Measurements from ENCODE around the gene KCNQ5. TPM values are rescaled to one million over a fixed set of nuclear protein-coding genes. Genes with fewer than 3 reads are reported as not detected.

Gene KCNQ5
- total and polyA plus RNA-seq, 2 donors (not counting 1 experiment from before 2014, with no cell fraction given): 0.74 to 4.6 TPM

GRCh38 chr6:72905705-72906478, 284.0 kb downstream of the KCNQ5 start:
- no peak for DNase-seq (ENCODE audit: low read depth in 2 of 2)
- Histone ChIP-seq H3K9ac (ENCODE audit: insufficient read depth, low read length) (no peak overlapping the region), H3K27me3 (ENCODE audit: control insufficient read depth, insufficient read depth, low read length) (no peaks in the 10 kb centered on the region), H3K4me1 (ENCODE audit: control insufficient read depth, extremely low read depth, insufficient read depth, low read length) (no peaks in the 10 kb centered on the region), H2AFZ (ENCODE audit: low read length) (no peak overlapping the region), H3K79me2 (ENCODE audit: control insufficient read depth, insufficient read depth, low read length) (no peaks in the 10 kb centered on the region), H3K27ac (ENCODE audit: insufficient read depth, low read length) (no peak overlapping the region), H3K9me3 (ENCODE audit: control insufficient read depth, insufficient read depth, low read depth, low read length) (no peaks in the 10 kb centered on the region), H4K20me1 (ENCODE audit: control insufficient read depth, extremely low read depth, insufficient read depth, low read length) (no peaks in the 10 kb centered on the region), H3K36me3 (ENCODE audit: control insufficient read depth, insufficient read depth, low read length) (no peaks in the 10 kb centered on the region), H3K4me3 (replicated peaks in 1 of 4; ENCODE audit: control extremely low read depth in 1 of 4, insufficient read depth in 1 of 4, low read depth in 3 of 4, low read length in 4 of 4) (no peak overlapping the region), H3K4me2 (ENCODE audit: extremely low read depth, insufficient read depth, low read length) (no peak overlapping the region)
- TF ChIP-seq CTCF (conservative IDR thresholded peaks at IDR 0.05 in 1 of 2, IDR thresholded peaks at IDR 0.05 in 1 of 2; ENCODE audit: low read depth in 1 of 2, low read length in 2 of 2) (no peak), EZH2 (IDR thresholded peaks at IDR 0.05; ENCODE audit: low read length, missing control alignments) (no peak)

GRCh38 chr6:72911463-72912155, 289.7 kb downstream of the KCNQ5 start:
- Histone ChIP-seq H3K27me3 (ENCODE audit: control insufficient read depth, insufficient read depth, low read length) (no peaks in the 10 kb centered on the region), H4K20me1 (ENCODE audit: control insufficient read depth, extremely low read depth, insufficient read depth, low read length) (no peaks in the 10 kb centered on the region), H3K4me3 (replicated peaks in 1 of 4; ENCODE audit: control extremely low read depth in 1 of 4, insufficient read depth in 1 of 4, low read depth in 3 of 4, low read length in 4 of 4) (no peak overlapping the region), H3K4me1 (ENCODE audit: control insufficient read depth, extremely low read depth, insufficient read depth, low read length) (no peaks in the 10 kb centered on the region), H3K27ac (ENCODE audit: insufficient read depth, low read length) (no peak overlapping the region), H3K79me2 (ENCODE audit: control insufficient read depth, insufficient read depth, low read length) (no peaks in the 10 kb centered on the region), H3K9me3 (ENCODE audit: control insufficient read depth, insufficient read depth, low read depth, low read length) (no peaks in the 10 kb centered on the region), H3K4me2 (ENCODE audit: extremely low read depth, insufficient read depth, low read length) (no peak overlapping the region), H3K36me3 (ENCODE audit: control insufficient read depth, insufficient read depth, low read length) (no peaks in the 10 kb centered on the region), H3K9ac (ENCODE audit: insufficient read depth, low read length) (no peak overlapping the region), H2AFZ (ENCODE audit: low read length) (no peak overlapping the region)
- TF ChIP-seq CTCF (conservative IDR thresholded peaks at IDR 0.05 in 1 of 2, IDR thresholded peaks at IDR 0.05 in 1 of 2; ENCODE audit: low read depth in 1 of 2, low read length in 2 of 2) (no peak), EZH2 (IDR thresholded peaks at IDR 0.05; ENCODE audit: low read length, missing control alignments) (no peak)
- peak; percentile 55 to 64 for DNase-seq (ENCODE audit: low read depth in 2 of 2)

- DNase-seq (ENCODE audit: low read depth in 2 of 2): no peak
- H3K4me3 ChIP-seq (replicated peaks in 1 of 4; ENCODE audit: control extremely low read depth in 1 of 4, insufficient read depth in 1 of 4, low read depth in 3 of 4, low read length in 4 of 4): no peak overlapping the region
- no peak overlapping the region for H3K9ac ChIP-seq (ENCODE audit: insufficient read depth, low read length)
- no peak overlapping the region for H2AFZ ChIP-seq (ENCODE audit: low read length)
- H3K27me3 ChIP-seq (ENCODE audit: control insufficient read depth, insufficient read depth, low read length): no peaks in the 10 kb centered on the region
- no peaks in the 10 kb centered on the region for H3K4me1 ChIP-seq (ENCODE audit: control insufficient read depth, extremely low read depth, insufficient read depth, low read length)
- no peaks in the 10 kb centered on the region for H3K79me2 ChIP-seq (ENCODE audit: control insufficient read depth, insufficient read depth, low read length)
- no peaks in the 10 kb centered on the region for H4K20me1 ChIP-seq (ENCODE audit: control insufficient read depth, extremely low read depth, insufficient read depth, low read length)
- no peak for TF ChIP-seq EZH2 (IDR thresholded peaks at IDR 0.05; ENCODE audit: low read length, missing control alignments)
- TF ChIP-seq CTCF (conservative IDR thresholded peaks at IDR 0.05 in 1 of 2, IDR thresholded peaks at IDR 0.05 in 1 of 2; ENCODE audit: low read depth in 1 of 2, low read length in 2 of 2): no peak
- no peak overlapping the region for H3K4me2 ChIP-seq (ENCODE audit: extremely low read depth, insufficient read depth, low read length)
- H3K9me3 ChIP-seq (ENCODE audit: control insufficient read depth, insufficient read depth, low read depth, low read length): no peaks in the 10 kb centered on the region
- no peaks in the 10 kb centered on the region for H3K36me3 ChIP-seq (ENCODE audit: control insufficient read depth, insufficient read depth, low read length)
- no peak overlapping the region for H3K27ac ChIP-seq (ENCODE audit: insufficient read depth, low read length)
Observed at GRCh38 chr6:72913797-72914196, 291.9 kb downstream of the KCNQ5 start.
